CD4-positive, alpha-beta T cell treated with Interleukin-6 for 4 hours (primary cell): ENCODE measurements around the gene TARM1.
A peak's percentile ranks its signal among the peaks of the same experiment; 100 is the strongest.
"Not testable (repeated sequence)": the region's sequence is repeated elsewhere in the genome, so short reads cannot be mapped to it uniquely, and the experiment has no call there.

Source experiments
- DNase-seq: peaks from one replicate; pipeline ENCODE4 v3.0.0-alpha.2; 2020; ENCODE audit warnings: mixed read lengths

The TARM1 gene

DNA sequence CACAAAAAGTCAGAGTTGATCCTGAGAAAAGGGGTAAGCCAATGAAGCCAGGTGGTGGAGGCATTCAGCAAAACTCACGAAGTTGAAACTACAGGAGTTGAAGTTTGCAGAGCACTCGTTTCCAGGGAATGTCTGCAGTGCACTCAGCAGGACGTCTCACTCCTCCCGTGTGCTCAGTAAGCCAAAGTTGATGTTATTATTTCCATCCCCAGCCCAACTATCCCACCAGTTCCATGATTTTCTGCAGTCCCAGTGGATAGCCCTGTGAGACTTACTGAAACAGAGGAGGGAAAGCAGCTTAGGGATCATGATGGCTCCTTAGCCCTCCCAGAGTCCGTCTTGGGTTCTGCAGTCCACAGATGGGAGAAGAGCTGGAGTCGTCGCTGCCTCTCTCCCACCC, at the start of gene TARM1:
Gene TARM1, minus strand, starts transcription at position 334 of the 400 bp plus-strand sequence. Its CDS starts 25 bp downstream, at position 309.
- DNase-seq = no peak

DNA sequence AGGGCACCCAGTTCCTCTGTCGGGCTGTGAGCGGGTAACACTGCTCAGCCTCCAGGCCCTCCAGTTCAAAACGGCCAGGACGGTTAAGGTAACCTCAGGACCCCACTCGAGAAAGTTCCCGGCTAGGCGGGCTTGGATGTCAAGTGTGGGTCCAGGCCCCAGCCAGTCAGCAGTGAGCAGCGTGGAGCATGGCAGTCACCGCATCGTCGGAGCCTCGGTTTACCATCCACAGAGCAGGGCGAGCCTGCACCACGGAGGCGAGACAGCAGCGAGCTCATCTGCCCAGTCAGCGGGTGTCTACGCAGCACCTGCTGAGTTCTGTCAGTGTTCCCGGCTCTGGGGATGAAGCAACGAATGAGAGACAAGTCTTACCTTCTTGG, 48.4 kb upstream of the TARM1 start:
- DNase-seq = no peak

DNA sequence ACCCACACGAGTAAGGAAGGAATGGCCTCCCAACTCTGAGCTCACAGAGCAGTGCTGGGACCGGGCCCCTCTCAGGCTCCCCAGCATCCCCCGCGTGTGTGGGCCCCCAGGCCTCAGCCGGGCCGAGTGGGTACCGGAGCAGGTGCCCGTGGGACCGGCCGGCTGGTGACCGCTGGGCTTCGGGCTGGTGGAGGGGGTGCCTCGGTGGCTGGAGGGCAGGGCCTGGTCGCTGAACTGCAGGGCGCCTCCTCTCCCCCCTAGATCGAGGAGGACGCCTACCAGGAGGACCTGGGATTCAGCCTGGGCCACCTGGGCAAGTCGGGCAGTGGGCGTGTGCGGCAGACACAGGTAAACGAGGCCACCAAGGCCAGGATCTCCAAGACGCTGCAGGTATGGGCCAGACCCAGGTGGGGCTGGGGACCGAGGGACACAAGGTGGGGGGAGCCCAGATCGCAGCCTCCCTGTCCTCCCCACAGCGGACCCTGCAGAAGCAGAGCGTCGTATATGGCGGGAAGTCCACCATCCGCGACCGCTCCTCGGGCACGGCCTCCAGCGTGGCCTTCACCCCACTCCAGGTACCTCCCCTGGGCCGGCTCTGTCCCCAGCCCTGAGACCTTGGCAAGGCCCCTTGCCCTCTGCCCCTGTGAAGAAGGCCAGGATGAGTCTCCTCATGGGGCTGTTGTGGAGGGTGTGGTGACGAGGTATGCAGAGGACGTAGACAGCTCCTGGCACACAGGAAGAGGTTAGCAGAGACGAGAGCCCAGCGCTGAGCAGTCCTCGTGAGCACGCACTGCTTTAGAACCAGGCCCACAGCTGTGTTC, 47.8 kb upstream of the TARM1 start:
- no peak for DNase-seq

DNA sequence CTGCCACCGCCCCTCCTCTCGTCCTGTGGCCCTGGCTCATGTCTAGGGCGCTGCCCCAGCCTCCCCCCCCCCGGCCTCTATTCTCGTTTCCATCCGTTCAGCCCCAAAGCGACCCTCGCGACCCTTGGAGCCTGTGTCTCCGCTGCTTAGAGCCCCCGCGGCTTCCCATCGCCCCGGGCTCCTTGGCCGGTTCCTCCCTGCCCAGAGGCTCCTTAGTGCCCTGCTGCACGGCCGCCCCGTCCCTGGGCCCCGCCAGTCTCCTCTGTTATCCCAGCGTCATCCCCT, 47.2 kb upstream of the TARM1 start:
- DNase-seq = no peak

DNA sequence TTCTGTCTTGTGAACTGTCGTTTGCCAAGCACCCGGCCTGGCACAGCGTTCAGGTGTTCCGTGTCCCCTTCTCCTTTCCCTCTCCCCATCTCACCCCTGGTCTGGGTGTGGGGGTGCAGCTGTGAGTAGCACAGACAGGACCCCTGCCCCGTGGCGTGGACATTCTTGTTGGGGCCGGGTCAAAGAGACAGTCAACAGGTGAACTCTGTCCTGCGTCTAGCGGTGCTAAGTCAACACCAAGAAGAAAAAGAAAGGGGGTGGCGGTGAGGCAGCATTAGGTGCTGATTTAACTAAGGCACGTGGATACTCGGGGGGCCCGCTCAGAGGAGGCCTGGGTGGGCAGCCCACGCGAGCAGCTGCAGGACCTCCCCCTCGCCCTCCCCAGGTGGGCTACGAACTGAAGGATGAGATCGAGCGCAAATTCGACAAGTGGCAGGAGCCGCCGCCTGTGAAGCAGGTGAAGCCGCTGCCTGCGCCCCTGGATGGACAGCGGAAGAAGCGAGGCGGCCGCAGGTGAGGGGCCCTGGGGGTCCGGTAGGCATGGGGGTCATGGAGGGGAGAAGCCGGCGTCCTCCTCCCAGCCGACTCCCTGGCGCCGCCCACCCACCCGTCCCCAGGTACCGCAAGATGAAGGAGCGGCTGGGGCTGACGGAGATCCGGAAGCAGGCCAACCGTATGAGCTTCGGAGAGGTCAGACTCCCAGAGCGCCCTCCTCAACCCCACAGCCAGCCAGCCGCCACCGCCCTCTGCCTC, 46.7 kb upstream of the TARM1 start:
- no peak for DNase-seq

DNA sequence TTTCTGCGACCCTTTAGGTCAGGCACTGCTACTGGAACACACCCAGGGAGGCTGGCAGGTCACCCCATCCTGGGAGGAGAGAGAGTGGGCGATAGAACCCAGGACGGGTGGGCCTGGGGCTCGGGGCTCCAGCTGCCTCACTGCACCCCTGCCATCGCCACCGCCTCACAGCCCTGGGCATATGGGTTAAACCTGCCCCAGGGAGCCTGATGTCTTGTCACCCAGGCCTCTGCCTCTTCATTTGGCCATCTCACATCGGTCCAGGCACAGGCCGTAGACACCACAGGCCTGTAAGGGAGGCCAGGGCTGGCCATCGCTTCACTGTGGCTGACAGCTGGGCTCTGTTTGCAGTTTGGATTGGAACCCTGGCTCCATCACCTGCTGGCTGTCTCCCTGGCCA, 44.5 kb upstream of the TARM1 start:
- no peak for DNase-seq

DNA sequence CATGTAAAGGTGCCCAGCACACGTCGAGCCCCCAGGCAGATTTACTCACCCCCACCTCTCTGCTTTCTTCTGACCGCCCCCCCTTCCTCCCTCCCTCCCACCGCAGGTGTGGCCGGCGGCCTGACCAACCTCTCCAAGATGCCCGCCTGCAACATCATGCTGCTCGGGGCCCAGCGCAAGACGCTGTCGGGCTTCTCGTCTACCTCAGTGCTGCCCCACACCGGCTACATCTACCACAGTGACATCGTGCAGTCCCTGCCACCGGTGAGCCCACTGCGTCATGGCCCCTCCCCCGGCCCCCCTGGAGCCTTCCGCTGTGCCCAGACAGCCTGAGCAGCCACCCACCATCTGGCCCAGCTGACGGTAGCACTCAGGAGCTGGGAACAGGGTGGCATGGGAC, 43.2 kb upstream of the TARM1 start:
- no peak for DNase-seq

DNA sequence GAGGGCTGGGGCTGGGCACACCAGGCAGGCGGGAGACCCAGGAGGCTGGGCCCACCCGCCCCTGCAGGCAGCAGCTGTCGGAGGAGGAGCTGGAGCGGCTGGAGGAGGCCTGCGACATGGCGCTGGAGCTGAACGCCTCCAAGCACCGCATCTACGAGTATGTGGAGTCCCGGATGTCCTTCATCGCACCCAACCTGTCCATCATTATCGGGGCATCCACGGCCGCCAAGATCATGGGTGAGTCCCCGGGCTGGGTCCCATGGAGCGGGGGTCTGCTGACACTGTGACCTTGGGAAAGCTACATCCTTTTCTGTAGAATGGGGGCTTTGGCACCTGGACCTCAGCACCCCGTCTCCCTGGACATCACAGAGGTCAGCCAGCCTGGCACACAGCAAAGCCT, 42.5 kb upstream of the TARM1 start:
- DNase-seq = no peak

DNA sequence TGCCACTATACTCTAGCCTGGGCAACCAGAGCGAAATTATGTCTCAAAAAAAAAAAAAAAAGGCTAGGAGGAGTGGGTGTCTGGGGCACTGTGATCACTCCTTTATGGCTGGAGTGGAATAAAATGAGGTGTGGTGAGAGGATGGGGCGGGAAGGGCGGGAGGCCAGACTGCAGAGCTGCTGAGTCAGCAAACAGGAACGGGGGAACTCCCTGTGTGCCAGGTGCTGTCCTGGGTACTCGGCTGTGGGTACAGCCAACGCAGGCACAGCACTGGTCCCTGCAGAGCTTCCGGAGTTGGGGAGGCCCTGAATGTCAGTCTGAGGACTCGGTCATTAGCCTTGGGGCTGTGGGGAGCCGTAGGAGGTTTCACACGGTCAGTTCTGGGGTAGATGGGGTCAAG, 40.1 kb upstream of the TARM1 start:
- no peak for DNase-seq

DNA sequence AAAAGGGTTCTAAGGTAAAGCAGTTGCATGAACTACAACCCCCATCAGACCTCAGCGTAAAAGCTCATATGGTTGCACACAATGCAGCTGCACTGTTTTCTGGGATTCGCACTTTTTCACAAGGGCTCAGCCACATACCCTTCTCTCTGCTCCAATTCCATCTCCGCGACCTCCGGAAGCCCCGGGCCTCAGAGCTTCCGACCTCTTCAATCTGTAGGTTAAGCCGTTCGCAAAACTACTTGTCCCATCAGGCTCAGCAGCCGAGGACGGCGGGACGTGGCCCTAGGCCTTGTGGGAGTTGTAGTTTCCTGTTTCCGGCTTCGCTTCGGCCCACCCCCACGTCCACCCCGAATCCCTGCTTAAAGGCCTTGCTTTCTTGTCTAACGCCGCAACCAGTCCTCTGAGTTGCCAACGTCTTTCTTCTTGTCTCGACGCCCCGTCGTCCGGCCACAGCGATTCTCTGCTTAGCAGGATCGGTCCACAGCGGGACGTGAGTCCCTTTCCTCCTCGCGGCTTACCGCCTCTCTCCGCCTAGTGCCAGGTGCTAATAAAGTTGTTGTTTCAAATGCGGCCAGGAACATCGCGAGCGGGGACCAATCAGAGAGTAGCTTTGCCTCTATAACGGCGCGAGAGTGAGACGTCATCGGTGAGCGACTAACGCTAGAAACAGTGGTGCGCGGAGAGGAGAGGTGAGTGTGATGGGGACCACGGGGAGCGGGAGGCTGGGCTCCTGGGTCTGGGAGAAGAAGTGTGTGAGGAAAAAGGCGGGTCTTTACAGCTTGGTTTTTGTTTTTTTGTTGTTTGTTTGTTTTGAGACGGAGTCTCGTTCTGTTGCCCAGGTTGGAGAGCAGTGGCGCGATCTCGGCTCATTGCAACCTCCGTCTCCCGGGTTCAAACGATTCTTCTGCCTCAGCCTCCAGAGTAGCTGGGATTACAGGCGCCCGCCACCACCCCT, 34.2 kb upstream of the TARM1 start, which contains the start of the genes PRPF31 and TFPT:
Gene PRPF31, plus strand, starts transcription at position 646 of the 955 bp plus-strand sequence. CDS start 2,525 bp downstream, outside the sequence.
Gene TFPT, minus strand, starts transcription at position 549 of the 955 bp plus-strand sequence. Its CDS starts 388 bp downstream, at position 161.
- DNase-seq = peak; percentile 96

DNA sequence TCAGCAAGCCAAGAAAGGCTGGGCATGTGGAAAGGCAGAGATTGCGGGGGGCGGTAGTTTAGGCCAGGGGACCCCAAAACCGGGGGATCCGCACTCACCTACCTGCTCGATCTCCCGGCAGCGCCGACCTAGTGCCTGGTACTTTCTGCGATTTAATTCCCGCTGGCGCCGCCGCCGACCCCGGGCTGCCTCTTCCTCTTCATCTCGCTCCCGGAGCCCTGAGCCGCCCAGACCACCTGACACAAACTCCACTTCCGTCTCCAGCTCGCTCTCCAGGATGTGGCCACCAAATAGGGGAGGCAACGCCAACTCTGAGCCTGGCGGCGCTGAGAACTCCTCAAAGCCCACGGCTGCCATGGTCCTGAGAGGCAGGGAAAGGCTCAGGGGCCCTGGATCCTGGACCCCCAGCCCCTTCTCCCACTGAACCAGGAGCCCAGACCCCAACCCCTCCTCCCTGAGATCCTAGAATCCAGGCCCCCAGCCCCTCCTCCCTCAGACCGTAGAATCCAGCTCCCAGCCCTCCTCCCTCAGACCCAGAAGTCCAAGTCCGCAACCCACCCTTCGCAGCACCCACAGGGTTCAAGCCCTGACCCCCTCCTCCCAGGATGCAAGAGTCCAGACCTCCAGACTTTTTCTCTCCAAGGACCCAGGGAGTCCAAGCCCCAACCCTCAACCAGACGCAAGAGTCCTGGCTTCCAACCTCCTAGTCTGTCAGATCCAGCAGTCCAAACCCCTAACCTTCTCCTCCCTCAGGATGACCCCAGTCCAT, 33.4 kb upstream of the TARM1 start:
- DNase-seq = peak; percentile 64

DNA sequence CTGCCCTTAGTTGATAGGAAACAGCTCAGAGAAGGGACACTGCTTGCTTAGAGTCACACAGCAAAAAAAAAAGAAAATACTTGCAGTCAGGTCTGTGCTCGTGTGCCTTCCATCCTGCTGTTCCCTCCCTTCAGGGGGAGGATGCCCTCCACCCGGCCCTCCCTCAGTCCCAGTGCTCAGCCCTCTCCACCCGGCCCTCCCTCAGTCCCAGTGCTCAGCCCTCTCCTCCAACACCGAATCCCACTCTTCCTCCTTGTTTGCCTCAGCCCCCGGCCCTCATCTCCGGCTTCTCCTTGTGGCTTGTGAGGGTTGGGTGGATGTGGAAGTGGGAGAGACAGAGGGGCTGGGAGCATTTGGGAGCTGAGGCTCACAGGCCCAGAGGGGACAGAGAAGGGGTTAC, 28.5 kb upstream of the TARM1 start:
- no peak for DNase-seq

DNA sequence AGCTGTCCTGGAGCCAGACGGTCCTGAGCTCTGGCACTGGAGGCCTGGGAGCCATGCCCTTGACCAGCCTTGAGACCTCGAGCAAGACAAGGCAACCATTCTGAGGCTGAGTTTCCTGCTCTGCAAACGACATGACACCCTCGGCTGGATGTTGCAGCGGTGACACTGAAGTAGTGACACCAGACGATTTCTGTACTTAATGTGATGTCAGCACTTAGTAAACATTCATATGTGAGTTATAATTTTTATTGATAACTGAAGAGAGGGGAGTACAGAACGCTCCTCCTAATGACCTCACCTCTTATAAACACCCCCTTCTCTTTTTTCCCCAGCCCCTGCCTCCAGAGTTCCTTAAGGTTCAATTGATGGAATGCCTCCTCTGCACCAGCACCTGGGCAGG, 27.3 kb upstream of the TARM1 start:
- DNase-seq = no peak

DNA sequence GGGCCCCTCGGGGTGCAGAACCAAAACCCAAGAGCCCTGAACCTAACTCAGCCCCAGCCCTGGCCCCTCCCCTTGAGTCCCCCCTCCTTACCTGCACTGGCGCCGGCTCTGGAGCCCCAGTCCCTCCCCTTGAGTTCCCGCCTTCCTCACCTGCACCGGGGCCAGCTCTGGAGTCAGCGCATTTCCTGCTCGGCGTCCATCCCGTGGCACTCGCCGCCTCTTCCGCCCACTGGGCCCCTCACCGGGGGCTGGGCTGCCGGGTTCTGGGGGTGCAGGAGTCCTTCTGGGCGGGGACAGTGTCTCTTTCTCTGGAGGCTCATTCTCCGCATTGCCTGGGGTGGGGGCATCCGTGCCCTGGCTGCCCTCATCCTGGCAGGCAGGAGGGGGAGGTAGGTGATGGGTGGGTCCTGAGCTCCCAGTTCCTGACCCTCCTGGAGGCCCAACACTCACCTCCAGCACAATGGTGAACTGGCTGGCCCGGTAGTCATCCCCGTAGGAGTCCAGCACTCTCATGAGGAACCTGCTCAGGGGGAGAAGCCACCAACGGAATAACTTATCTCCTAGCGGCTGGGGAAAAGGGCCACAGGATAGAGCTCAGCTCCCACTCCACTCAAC, 26.8 kb upstream of the TARM1 start:
- DNase-seq = no peak

DNA sequence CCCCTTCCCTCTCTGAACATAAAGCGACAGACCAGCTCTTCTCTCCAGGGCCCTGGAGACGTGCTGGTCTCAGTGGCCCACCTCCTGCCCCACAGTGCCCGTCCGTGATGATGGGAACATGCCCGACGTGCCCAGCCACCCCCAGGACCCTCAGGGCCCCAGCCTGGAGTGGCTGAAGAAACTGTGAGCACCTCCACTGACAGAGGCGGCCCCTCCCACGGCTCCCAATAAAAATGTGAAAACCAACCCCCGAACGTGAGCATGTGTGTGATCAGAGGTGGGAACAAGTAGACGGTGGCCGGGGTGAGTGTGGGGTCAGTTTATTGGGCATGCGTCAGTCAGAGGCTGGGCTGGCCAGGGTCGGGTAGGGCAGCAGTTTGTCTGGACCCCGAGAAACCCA, 25.6 kb upstream of the TARM1 start:
- DNase-seq = no peak

DNA sequence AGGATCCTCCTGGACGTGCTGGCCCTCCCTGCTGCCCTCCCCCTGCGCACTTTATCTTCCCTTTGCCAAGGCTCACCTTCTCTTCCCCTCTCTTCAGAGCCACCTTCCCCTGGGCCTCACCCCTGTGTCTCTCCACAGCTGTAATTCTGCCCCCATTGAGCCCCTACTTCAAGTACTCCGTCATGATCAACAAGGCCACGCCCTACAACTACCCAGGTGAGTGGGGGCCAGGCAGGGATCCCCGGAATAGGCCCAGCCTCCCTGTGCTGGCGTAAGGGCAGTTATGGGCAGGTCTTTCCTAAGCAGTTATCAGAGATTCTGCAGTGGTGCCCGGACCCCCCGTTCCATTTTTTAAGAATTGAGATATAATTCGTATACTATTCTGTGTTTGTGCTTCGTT, 24.6 kb upstream of the TARM1 start:
- no peak for DNase-seq

DNA sequence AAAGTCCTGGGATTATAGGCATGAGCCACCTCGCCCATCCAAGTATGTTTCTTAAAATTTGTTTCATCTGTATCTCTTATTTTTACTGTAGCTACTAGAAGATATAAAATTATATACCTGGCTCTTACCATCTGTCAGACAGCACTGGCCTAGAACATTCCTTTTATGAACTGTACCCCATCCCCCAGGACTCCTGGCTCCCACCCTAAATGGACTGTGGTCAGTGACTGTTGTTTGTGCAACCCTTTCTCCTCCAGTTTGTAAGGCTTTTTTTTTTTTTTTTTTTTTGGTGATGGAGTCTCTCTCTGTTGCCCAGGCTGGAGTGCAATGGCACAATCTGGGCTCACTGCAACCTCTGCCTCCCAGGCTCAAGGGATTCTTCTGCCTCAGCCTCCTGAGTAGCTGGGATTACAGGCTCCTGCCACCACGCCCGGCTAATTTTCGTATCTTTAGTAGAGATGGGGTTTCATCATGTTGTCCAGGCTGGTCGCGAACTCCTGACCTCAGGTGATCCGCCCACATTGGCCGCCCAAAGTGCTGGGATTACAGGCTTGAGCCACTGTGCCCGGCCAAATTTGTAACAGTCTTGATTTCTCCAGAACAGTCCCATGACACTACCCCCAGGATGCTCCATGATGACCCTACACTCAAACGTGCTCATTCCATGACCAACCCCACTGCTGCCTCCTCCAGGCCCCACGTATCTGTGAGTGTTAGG, 24.0 kb upstream of the TARM1 start:
- DNase-seq = no peak

DNA sequence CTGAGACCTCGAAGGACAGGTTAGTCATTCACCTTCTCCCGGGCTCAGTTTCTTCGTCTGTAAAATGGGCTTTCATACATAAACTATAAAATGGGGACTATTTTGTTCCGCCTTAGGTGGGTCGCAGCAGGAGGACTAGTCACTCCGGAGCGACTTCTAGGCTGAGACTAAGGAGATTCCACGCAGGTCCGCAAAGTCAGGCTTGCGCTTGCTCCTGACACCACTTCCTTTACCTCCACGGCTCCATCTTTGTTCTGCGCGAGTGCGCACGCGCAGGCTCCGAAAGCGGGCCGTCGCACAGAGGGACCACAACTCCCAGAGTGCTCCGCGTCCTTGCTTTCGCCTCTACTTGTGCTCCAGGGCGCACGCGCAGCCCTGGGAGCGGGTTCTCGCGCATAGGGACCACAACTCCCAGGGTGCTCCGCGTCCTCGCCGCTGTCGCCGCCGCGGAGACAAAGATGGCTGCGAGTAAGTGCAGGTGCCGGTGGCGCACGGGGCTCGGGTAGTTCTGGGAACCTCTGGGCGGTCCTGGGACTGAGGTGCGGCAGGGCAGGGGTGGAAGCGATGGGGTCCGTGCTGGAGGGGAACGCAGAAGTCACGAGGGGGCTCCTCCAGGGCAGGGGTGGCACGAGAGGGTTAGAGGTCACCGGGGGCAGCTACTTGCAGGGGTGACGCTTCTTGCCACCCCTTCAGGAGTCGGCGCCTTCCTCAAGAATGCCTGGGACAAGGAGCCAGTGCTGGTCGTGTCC, 21.4 kb upstream of the TARM1 start, which contains the start of gene NDUFA3:
Gene NDUFA3, plus strand, starts transcription at position 435 of the 749 bp plus-strand sequence. Its CDS starts 24 bp downstream, at position 459.
- peak; percentile 98 for DNase-seq

DNA sequence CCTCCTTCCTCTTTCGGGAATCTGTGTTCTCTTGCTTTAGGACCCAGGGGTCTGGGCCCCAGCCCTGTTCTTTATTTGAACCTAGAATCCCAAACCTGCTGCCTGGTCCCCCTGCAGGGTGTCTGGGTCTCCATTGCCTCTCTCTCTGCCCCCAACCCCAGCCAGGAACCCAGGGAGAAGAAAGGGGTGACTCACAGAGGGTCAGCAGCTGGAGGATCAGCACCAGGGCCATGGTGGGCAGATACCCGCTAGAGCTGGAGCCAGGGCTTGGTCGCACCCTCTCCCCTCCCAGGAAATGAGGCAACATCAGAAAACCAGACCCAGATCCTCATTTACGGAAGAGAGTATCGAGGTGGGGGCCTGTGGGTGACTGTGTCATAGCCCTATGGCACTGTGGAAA, 19.4 kb upstream of the TARM1 start, which contains the start of gene OSCAR:
Gene OSCAR, minus strand, starts transcription at position 243 of the 400 bp plus-strand sequence. Its CDS starts 11 bp downstream, at position 232.
- DNase-seq = no peak

DNA sequence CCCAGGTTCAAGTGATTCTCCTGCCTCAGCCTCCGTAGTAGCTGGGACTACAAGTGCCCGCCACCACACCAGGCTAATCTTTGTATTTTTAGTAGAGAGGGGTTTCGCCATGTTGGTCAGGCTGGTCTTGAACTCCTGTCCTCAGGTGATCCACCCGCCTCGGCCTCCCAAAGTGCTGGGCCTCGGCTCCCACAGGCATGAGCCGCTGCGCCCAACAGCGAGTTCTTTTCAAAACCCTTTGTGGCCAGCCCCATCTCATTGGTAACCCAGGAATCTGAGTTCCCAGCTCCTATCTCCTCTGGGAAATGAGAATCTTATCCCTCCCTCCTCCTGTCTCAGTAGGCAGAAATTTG, 18.7 kb upstream of the TARM1 start:
- DNase-seq = not testable (repeated sequence)
